IMR-90 (cell line): ENCODE results near the gene PEX14. TPM values are rescaled to one million over a fixed set of nuclear protein-coding genes. Genes with fewer than 3 reads are reported as not detected.

ENCODE experiments used
- ATAC-seq: fragments of 200-7000 bp; cut with Tn5 transposase; 2 replicates; pipeline ENCODE4 v1.9.1; 2020; ENCODE audit warnings: low read depth, mild to moderate bottlenecking, moderate library complexity
- BruUV-seq: library from RNA; stranded (reverse); fragments of 400-500 nt; replicated peaks from 2 replicates; lab custom pipeline; 2021; lab: Mats Ljungman, UMichigan
- CTCF ChIA-PET: fragments of 300-600 bp; formaldehyde crosslinking; extraction: SDS; loops from one replicate; lab custom pipeline; 2021; ENCODE audit warnings: antibody characterized with exemption; lab: Yijun Ruan, JAX
- POLR2A ChIA-PET: fragments of 300-600 bp; sonication (Branson Sonifier 250); formaldehyde crosslinking; loops from one replicate; lab custom pipeline; 2022; ENCODE audit warnings: antibody characterized with exemption; ENCODE audit not compliant: unreplicated experiment; lab: Charles Lee
- DNase-seq: peaks from one replicate; pipeline ENCODE4 v3.0.0; 2013
- H2AFZ ChIP-seq: replicated peaks from 2 replicates; pipeline ENCODE3; 2013; ENCODE audit warnings: low read length, mild to moderate bottlenecking; ENCODE audit not compliant: poor library complexity
- H2AK5ac ChIP-seq: 2 replicates; pipeline ENCODE4 v1.6.1; 2013; ENCODE audit warnings: low read depth, low read length, inconsistent platforms
- H2AK9ac ChIP-seq: replicated peaks from 2 replicates; pipeline ENCODE3; 2013; ENCODE audit warnings: mild to moderate bottlenecking, low read depth, low read length, moderate library complexity; ENCODE audit not compliant: poor library complexity
- H2BK120ac ChIP-seq: 2 replicates; pipeline ENCODE4 v1.6.1; 2013; ENCODE audit warnings: low read depth, low read length, inconsistent platforms
- H2BK15ac ChIP-seq: 3 replicates; pipeline ENCODE4 v1.6.1; 2013; ENCODE audit warnings: low read depth, low read length, inconsistent platforms
- H2BK20ac ChIP-seq: 2 replicates; pipeline ENCODE4 v1.6.1; 2013; ENCODE audit warnings: low read depth, mild to moderate bottlenecking, inconsistent platforms, low read length, moderate library complexity
- H2BK5ac ChIP-seq: 2 replicates; pipeline ENCODE4 v1.6.1; 2013; ENCODE audit warnings: mild to moderate bottlenecking, low read depth, low read length, inconsistent platforms; ENCODE audit not compliant: poor library complexity, severe bottlenecking
- H3K14ac ChIP-seq: replicated peaks from 2 replicates; pipeline ENCODE4 v1.6.1; 2013; ENCODE audit warnings: low read depth, low read length, inconsistent platforms
- H3K18ac ChIP-seq: 2 replicates; pipeline ENCODE4 v1.6.1; 2013; ENCODE audit warnings: low read depth, low read length, control low read depth
- H3K23ac ChIP-seq: 2 replicates; pipeline ENCODE4 v1.6.1; 2013; ENCODE audit warnings: low read depth, low read length, inconsistent platforms
- H3K27ac ChIP-seq: 2 replicates; pipeline ENCODE4 v1.5.1; 2013; ENCODE audit warnings: mild to moderate bottlenecking, control low read depth, low read length; ENCODE audit not compliant: insufficient read depth
- H3K27me3 ChIP-seq: 2 replicates; pipeline ENCODE4 v1.6.1; 2013; ENCODE audit warnings: low read length; ENCODE audit not compliant: control insufficient read depth, insufficient read depth
- H3K36me3 ChIP-seq: 2 replicates; pipeline ENCODE4 v1.6.1; 2013; ENCODE audit warnings: low read length, mixed read lengths; ENCODE audit not compliant: control insufficient read depth, insufficient read depth
- H3K4ac ChIP-seq: 2 replicates; pipeline ENCODE4 v1.6.1; 2013; ENCODE audit warnings: low read depth, low read length, inconsistent platforms
- H3K4me1 ChIP-seq: 2 replicates; pipeline ENCODE4 v1.6.1; 2013; ENCODE audit warnings: low read length, mixed read lengths; ENCODE audit not compliant: control insufficient read depth, insufficient read depth
- H3K4me2 ChIP-seq: 2 replicates; pipeline ENCODE4 v1.6.1; 2013; ENCODE audit warnings: low read depth, mild to moderate bottlenecking, control low read depth, low read length, moderate library complexity
- H3K4me3 ChIP-seq: 2 replicates; pipeline ENCODE4 v1.5.1; 2013; ENCODE audit warnings: low read depth, mild to moderate bottlenecking, control low read depth, low read length, moderate library complexity; ENCODE audit not compliant: insufficient read depth
- H3K56ac ChIP-seq: 2 replicates; pipeline ENCODE4 v1.6.1; 2013; ENCODE audit warnings: low read length, inconsistent platforms; ENCODE audit not compliant: insufficient read depth; ENCODE audit errors: extremely low read depth
- H3K79me1 ChIP-seq, 2 experiments: 2 replicates each; pipeline ENCODE4 v1.6.1; 2013; ENCODE audit warnings: low read length in 2 of 2, inconsistent platforms in 1 of 2, low read depth in 1 of 2
- H3K9ac ChIP-seq: 2 replicates; pipeline ENCODE4 v1.6.1; 2013; ENCODE audit warnings: low read depth, low read length, control low read depth
- H3K9me1 ChIP-seq: 2 replicates; pipeline ENCODE4 v1.6.1; 2013; ENCODE audit warnings: low read length, inconsistent platforms; ENCODE audit not compliant: insufficient read depth
- H3K9me3 ChIP-seq: 2 replicates; pipeline ENCODE4 v1.6.1; 2013; ENCODE audit warnings: low read length; ENCODE audit not compliant: control insufficient read depth, insufficient read depth
- H4K20me1 ChIP-seq: 2 replicates; pipeline ENCODE4 v1.6.1; 2013; ENCODE audit warnings: low read length, inconsistent platforms; ENCODE audit not compliant: insufficient read depth
- H4K5ac ChIP-seq: 2 replicates; pipeline ENCODE4 v1.6.1; 2013; ENCODE audit warnings: mild to moderate bottlenecking, low read depth, low read length, control low read depth
- H4K8ac ChIP-seq, 2 experiments: 2 replicates each; pipeline ENCODE4 v1.6.1; 2013; ENCODE audit warnings: low read depth in 2 of 2, low read length in 2 of 2, control low read depth in 1 of 2, inconsistent platforms in 1 of 2
- H4K91ac ChIP-seq: 2 replicates; pipeline ENCODE4 v1.6.1; 2013; ENCODE audit warnings: low read depth, low read length, inconsistent platforms; ENCODE audit not compliant: insufficient read depth
- BHLHE40 ChIP-seq: fragments of 150-350 bp; IDR thresholded peaks from 2 replicates; pipeline ENCODE4 v1.6.1; 2016; ENCODE audit warnings: mild to moderate bottlenecking, low read depth, low read length
- CEBPB ChIP-seq: IDR thresholded peaks from 2 replicates; pipeline ENCODE4 v1.6.1; 2012; ENCODE audit warnings: low read depth, low read length, improper control_type of control experiment
- CHD1 ChIP-seq: IDR thresholded peaks from 2 replicates; pipeline ENCODE4 v1.6.1; 2012; ENCODE audit warnings: low read depth, low read length, improper control_type of control experiment
- CTCF ChIP-seq: conservative IDR thresholded peaks from 2 replicates; pipeline ENCODE4 v1.5.1; 2012; ENCODE audit warnings: mild to moderate bottlenecking, low read depth, low read length, improper control_type of control experiment
- ELK1 ChIP-seq: fragments of 150-350 bp; IDR thresholded peaks from 2 replicates; pipeline ENCODE4 v1.6.1; 2016; ENCODE audit warnings: low read depth, mild to moderate bottlenecking, low read length, moderate library complexity, borderline replicate concordance
- FOS ChIP-seq: fragments of 150-350 bp; IDR thresholded peaks from 2 replicates; pipeline ENCODE4 v1.6.1; 2016; ENCODE audit warnings: low read depth, low read length
- MAFK ChIP-seq: IDR thresholded peaks from 2 replicates; pipeline ENCODE4 v1.6.1; 2012; ENCODE audit warnings: low read depth, low read length, improper control_type of control experiment
- MAZ ChIP-seq: IDR thresholded peaks from 2 replicates; pipeline ENCODE4 v1.6.1; 2012; ENCODE audit warnings: low read depth, mild to moderate bottlenecking, low read length, improper control_type of control experiment, moderate library complexity, borderline replicate concordance
- MXI1 ChIP-seq: IDR thresholded peaks from 2 replicates; pipeline ENCODE4 v1.6.1; 2012; ENCODE audit warnings: low read depth, mild to moderate bottlenecking, low read length, moderate library complexity, borderline replicate concordance
- NFE2L2 ChIP-seq: fragments of 150-350 bp; IDR thresholded peaks from 2 replicates; pipeline ENCODE4 v1.6.1; 2016; ENCODE audit warnings: low read depth, mild to moderate bottlenecking, low read length
- POLR2A ChIP-seq: IDR thresholded peaks from 2 replicates; pipeline ENCODE4 v1.6.1; 2012; ENCODE audit warnings: mild to moderate bottlenecking, low read depth, low read length
- RAD21 ChIP-seq: IDR thresholded peaks from 2 replicates; pipeline ENCODE4 v1.6.1; 2012; ENCODE audit warnings: low read length, improper control_type of control experiment
- RCOR1 ChIP-seq: IDR thresholded peaks from 2 replicates; pipeline ENCODE4 v1.6.1; 2012; ENCODE audit warnings: mild to moderate bottlenecking, low read length, improper control_type of control experiment; ENCODE audit not compliant: insufficient replicate concordance
- RFX5 ChIP-seq: IDR thresholded peaks from 2 replicates; pipeline ENCODE4 v1.8.0; 2012; ENCODE audit warnings: low read depth, mild to moderate bottlenecking, low read length, moderate library complexity
- SMC3 ChIP-seq: fragments of 150-350 bp; IDR thresholded peaks from 2 replicates; pipeline ENCODE4 v1.6.1; 2016; ENCODE audit warnings: low read depth, mild to moderate bottlenecking, antibody characterized with exemption, low read length, moderate library complexity
- USF2 ChIP-seq: fragments of 150-350 bp; IDR thresholded peaks from 2 replicates; pipeline ENCODE4 v1.6.1; 2017; ENCODE audit warnings: mild to moderate bottlenecking, antibody characterized with exemption, low read length, low read depth
- WGBS, 2 experiments: methylation state at CpG; one replicate each; pipeline versions ENCODE4 v1.1.5 to v1.1.7; 2013; ENCODE audit warnings: missing lambda C conversion rate in 2 of 2; ENCODE audit not compliant: insufficient read length in 1 of 2; ENCODE audit errors: extremely low coverage in 2 of 2; 5-methylcytosine and 5-hydroxymethylcytosine counted together
- dilution Hi-C: fragments of 300-500 bp; cut with HindIII; formaldehyde crosslinking; loops from one replicate; pipeline ENCODE4 v1.14.3; 2018; ENCODE audit warnings: low sequenced_read_pairs; ENCODE audit not compliant: unreplicated experiment
- in situ Hi-C: fragments of 300-500 bp; cut with MboI; formaldehyde crosslinking; loops from 3 replicates; pipeline ENCODE4 v1.14.3; 2019; ENCODE audit warnings: low sequenced_read_pairs, inconsistent platforms, mixed read lengths
- intact Hi-C: fragments of 100-400 bp; cut with micrococcal nuclease; formaldehyde crosslinking; loops from 2 replicates; pipeline ENCODE4 v1.10.0; 2022
- polyA plus RNA-seq, 3 experiments: library from polyadenylated mRNA; depleted of rRNA; stranded (reverse); fragments of >200 nt; gene quantifications; 2 replicates each; pipeline ENCODE4 v1.2.3, GENCODE V29; 2012; ENCODE audit warnings: low replicate concordance in 1 of 3
- total RNA-seq: library from RNA; depleted of rRNA; stranded (reverse); fragments of >200 nt; gene quantifications from 2 replicates; pipeline ENCODE4 v1.2.3, GENCODE V29; 2012

Gene PEX14
- total and polyA plus RNA-seq, 2 of the 4 experiments (the other 2 are of a cell fraction): 9.5 to 22.5 TPM

DNA sequence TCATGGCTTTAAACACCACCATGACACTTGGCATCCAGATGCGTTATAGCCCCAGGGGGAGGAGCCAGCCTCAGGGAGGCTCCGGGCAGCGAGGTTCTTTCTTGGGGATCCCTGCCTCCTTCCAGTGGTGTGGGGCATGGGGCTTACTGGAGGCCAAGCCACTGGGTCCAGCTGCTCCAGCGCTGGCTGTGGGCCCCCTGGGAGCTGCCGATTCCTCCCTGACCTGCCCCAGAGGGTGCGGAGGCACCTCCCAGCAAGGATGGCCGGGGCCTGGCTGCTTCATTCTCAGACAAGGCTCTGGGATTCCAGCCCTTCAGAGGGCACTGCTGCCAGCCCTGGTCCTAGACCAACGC, 159.3 kb downstream of the PEX14 start:
- in situ Hi-C loops (no loop called here), dilution Hi-C loops (no loop called here), intact Hi-C loops (no loop called here)
- Histone ChIP-seq H4K91ac (no peak overlapping the region), H3K4me1 (peaks cover 9% of the 10 kb centered on the region), H2BK120ac (no peak overlapping the region), H2BK20ac (no peak overlapping the region), H3K9me1 (peaks cover 2% of the 10 kb centered on the region; the same call in 1 of the 2 replicates), H2BK5ac (no peak overlapping the region), H3K14ac (no peak overlapping the region), H3K27me3 (peaks cover 5% of the 10 kb centered on the region; the same call in 1 of the 2 replicates), H2AFZ (no peak overlapping the region), H4K20me1 (no peaks in the 10 kb centered on the region), H3K4ac (no peak overlapping the region), H4K8ac (no peak overlapping the region), H3K4me3 (no peak overlapping the region), H3K79me1 (no peaks in the 10 kb centered on the region), H2AK5ac (no peak overlapping the region), H3K4me2 (no peak overlapping the region), H3K9ac (no peak overlapping the region), H3K36me3 (peaks cover 4% of the 10 kb centered on the region; the same call in 1 of the 2 replicates), H3K56ac (no peak overlapping the region), H2BK15ac (no peak overlapping the region), H2AK9ac (no peak overlapping the region), H3K18ac (no peak overlapping the region), H3K23ac (no peak overlapping the region), H3K27ac (no peak overlapping the region), H3K9me3 (no peaks in the 10 kb centered on the region), H4K5ac (no peak overlapping the region)
- TF ChIP-seq RCOR1 (no peak), CHD1 (no peak), MXI1 (no peak), MAZ (no peak), CEBPB (no peak), USF2 (no peak), RAD21 (no peak), MAFK (no peak), FOS (no peak), SMC3 (no peak), BHLHE40 (no peak), ELK1 (no peak), NFE2L2 (no peak), POLR2A (no peak), RFX5 (no peak), CTCF (no peak)
- DNase-seq (no peak), ATAC-seq (no peak)
- CTCF ChIA-PET: interaction anchor here (0.6 kb wide), 1 partner anchor 70 kb away, joined by 3 read pairs; no protein-coding TSS in a partner anchor
- POLR2A ChIA-PET: no interaction called here
- 95% methylated on average over 5 of the region's 8 CpGs; no CpG with 5 or more reads in 1 of the 2 experiments for WGBS, 2 experiments
- no TSS peak for BruUV-seq
